ENCODE results near the gene AHCYL2.

DNA sequence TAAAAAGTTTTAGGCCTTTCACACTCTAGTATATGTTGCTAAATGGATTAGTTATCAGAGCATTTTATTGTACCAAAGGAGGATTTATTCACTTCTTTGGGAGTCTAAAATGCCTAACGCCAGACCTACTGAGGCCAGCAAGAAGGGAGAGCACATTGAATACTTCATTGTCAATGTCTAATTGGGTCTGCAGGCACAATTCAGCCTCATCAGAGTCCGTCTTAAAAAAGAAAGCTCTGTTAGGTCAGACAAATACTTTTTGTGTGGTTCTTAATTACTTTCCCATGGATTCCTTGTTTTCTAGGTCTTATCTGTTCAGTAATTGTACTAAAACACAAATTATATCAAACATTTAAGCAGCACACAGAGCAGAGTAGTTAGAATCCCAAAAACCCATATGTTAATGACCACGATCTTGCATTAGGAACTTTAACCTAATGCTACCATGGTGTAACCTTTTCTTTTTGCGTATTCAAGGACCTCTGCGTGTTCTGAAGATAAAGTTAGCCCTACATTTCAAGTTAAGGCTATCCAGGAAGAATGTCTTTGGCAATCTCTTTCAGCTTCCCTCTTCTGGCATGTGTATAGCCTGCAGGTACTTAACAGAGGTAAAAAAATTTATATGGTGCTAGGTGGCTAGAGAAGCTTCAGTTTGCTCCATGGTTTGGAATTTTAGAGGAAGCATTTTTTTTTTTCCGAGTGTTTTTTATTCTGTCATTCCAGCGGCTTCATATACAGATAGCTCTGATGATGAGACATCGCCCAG, 163.7 kb downstream of the AHCYL2 start:
- no peak for TF ChIP-seq EGR1 (IDR thresholded peaks at IDR 0.05; ENCODE audit: low read depth in 2 of 2)
- TF ChIP-seq CTCF (IDR thresholded peaks at IDR 0.05; ENCODE audit: low read depth, low read length, missing input control): no peak
- TF ChIP-seq REST (IDR thresholded peaks at IDR 0.05): no peak
- no peak for TF ChIP-seq TAF1 (conservative IDR thresholded peaks at IDR 0.05)
- TF ChIP-seq RAD21 (IDR thresholded peaks at IDR 0.05): no peak
- no peak for TF ChIP-seq GABPA (IDR thresholded peaks at IDR 0.05 in 1 of 2, conservative IDR thresholded peaks at IDR 0.05 in 1 of 2)
- TF ChIP-seq YY1 (IDR thresholded peaks at IDR 0.05): no peak
- no peak for TF ChIP-seq ATF3 (IDR thresholded peaks at IDR 0.05)
